ENCODE data around the gene HS3ST5.
A peak's percentile ranks its signal among the peaks of the same experiment; 100 is the strongest.
"Not testable (repeated sequence)": the region's sequence is repeated elsewhere in the genome, so short reads cannot be mapped to it uniquely, and the experiment has no call there.

The HS3ST5 gene

DNA sequence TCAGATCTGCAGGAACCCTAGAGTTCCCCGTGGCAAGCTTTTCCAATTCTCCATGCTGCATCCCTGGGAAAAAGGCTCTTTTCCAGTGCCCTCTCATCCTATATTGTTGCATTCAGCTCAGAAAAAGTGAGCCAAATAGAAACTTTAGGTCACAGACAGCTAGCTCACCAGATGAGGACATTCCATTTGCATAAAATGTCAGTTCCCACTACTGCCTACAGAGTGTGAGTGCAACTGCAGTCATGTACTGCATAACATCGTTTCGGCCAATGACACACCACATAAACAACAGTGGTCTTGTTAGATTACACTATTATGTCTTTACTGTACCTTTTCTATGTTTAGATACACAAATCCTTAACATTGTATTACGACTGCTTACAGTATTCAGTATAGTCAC, 8.6 kb downstream of the HS3ST5 start:
- no peak for DNase-seq (ENCODE audit: low read depth)

- DNase-seq (ENCODE audit: low read depth), result no peak
Measured at GRCh38 chr6:114327074-114327473, 15.7 kb downstream of the HS3ST5 start.

- DNase-seq (ENCODE audit: low read depth), result no peak
Measured at GRCh38 chr6:114323784-114324183, 19.0 kb downstream of the HS3ST5 start.

GRCh38 chr6:114319749-114320148, 23.1 kb downstream of the HS3ST5 start:
- DNase-seq (ENCODE audit: low read depth), result no peak

- no peak for DNase-seq (ENCODE audit: low read depth)
Measured at GRCh38 chr6:114315831-114316595, 26.8 kb downstream of the HS3ST5 start.

- DNase-seq (ENCODE audit: low read depth), result not testable (repeated sequence)
Measured at GRCh38 chr6:114313816-114314215, 29.0 kb downstream of the HS3ST5 start.

DNA sequence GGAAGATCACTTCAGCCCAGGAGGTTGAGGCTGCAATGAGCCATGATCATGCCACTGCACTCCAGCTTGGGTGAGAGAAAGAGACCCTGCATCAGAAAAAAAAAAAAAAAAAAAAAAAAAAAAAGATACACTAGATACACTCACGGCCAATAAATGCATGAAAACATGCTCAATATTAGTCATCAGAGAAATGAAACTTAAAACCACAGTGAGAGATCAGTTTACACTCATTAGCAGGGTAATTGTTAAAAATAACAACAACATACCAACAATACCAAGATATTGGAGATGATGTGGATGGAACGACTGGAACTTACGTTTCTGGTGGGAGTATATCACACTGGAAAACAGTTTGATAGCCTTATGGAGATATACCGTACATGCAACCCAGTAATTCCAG, 29.9 kb downstream of the HS3ST5 start:
- peak; percentile 7 for DNase-seq (ENCODE audit: low read depth)

DNA sequence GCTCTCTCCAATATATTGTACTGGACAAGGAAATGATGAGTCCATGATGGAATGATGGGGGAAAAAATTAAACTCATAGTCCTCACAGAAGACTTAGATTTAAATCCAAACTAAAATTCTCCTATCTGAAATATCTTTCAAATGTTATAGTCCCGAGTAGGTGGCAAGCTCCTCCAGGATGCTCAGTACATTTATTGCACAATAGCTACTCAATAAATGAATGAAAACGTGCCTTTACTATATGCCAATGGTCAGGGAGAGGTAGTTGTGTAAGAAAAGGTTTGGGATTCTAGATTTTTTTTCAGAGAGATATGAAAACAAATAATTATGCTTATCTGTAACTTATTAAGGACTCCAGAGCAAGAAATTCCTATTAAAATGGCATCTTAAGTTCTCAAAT, 32.8 kb downstream of the HS3ST5 start:
- DNase-seq (ENCODE audit: low read depth), result no peak

GRCh38 chr6:114304304-114304887, 38.4 kb downstream of the HS3ST5 start:
- peak; percentile 11 for DNase-seq (ENCODE audit: low read depth)

DNA sequence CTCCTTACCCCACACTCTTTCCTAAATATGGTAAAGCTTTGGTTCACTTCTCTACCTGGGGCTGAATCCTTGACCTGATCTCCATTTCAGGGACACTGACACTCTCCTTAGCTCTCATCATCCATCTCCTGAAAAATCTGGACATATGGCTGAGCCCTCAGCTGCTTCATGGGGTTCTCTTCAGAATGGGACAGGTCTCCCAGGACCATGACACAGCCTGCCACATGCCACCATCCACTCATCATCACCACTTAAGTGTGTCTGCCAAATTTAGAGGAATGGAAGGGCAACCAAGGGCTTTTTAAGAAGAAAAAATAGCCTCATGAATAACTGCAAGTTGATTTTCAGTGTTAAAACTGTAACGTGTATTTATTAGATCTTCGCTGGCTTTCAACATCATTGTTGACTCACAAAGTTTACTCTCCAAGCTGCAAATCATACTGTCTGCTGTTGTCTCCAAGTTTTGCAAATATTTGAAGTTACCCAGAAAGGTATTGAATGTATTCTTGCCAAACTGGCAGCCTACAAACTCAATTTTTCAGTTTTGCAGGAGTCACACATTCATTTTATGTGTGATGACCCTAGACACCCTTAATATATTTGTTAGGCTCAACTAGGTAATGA, 41.1 kb downstream of the HS3ST5 start:
- no peak for DNase-seq (ENCODE audit: low read depth)

GRCh38 chr6:114297135-114297534, 45.7 kb downstream of the HS3ST5 start:
- no peak for DNase-seq (ENCODE audit: low read depth)

GRCh38 chr6:114292431-114292830, 50.4 kb downstream of the HS3ST5 start:
- DNase-seq (ENCODE audit: low read depth), result no peak

GRCh38 chr6:114291428-114291827, 51.4 kb downstream of the HS3ST5 start:
- no peak for DNase-seq (ENCODE audit: low read depth)

DNA sequence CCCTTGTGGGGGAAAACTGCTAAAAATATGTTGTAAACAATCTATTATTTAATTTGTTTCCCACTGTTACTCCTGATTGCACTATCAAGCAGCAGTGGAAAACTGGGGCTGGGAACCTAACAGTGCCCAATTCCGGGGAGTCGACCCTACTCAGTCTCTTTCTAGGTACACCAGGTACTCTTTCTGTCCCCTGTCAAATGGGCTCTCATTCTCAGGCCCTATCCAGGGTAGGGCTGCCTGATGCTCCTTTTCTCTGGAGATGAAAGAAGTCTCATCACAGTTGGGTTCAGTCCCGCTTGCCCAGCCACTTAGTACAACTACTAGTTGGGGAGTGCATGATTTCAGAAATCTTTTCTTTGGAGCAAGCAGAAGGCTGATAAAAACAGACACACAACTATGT, 52.0 kb downstream of the HS3ST5 start:
- no peak for DNase-seq (ENCODE audit: low read depth)

DNA sequence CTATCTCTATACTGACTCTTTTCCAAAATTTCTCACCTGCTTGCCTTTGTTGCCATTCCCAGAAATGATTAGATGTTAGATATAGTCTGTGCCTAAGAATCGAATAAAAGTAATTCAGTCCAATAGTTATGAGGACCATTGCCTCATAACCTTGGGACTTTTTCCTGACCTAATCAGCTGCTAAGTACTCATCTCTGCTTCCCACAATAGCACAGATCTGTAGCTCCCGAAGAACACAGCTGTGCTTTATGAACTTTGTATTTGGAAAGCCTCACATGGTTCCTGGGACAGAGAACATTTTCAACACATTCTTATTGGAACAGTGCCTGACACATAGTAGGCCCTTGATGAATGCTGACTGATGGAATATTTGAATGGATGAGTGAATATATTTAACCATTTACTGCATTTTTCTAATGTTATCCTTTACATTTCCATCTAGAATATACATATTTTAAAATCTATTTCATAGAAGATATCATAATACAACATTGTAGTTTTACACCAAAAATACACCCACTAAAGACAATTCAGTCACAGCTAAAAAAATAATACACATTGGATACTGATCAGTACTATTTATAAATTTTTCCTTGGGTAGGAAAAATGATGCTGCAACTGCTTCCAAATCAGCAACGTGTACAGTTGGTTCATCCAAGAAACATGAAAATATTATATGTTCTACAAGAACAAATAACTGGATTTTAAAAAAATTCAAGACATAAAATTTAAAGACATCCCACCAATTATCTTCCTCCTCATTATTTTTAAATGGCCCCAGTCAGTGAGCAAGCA, 53.9 kb downstream of the HS3ST5 start:
- no peak for DNase-seq (ENCODE audit: low read depth)

GRCh38 chr6:114287461-114287860, 55.4 kb downstream of the HS3ST5 start:
- no peak for DNase-seq (ENCODE audit: low read depth)

GRCh38 chr6:114286211-114286610, 56.6 kb downstream of the HS3ST5 start:
- no peak for DNase-seq (ENCODE audit: low read depth)

- peak; percentile 35 for DNase-seq (ENCODE audit: low read depth)
Measured at GRCh38 chr6:114284281-114284680, 58.5 kb downstream of the HS3ST5 start.

GRCh38 chr6:114282292-114282691, 60.5 kb downstream of the HS3ST5 start:
- no peak for DNase-seq (ENCODE audit: low read depth)

DNA sequence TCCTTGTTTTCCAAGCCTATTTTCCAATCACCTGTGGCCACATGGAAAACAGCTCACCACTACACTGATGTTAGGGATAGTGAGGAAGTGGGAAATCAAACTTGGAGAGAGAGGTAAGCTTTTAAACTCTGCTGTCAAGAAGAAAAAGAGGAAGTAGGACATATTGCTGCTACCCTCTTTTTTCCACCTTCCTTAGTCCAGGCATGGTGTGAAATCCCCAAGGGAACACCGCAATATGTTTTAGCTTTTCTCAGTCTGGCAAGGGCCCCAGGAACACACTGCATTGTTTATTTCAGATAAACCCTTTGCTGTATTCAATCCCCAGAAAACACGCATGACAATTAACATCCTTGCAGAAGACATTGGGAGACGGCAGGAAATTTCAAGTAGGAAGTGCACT, 61.3 kb downstream of the HS3ST5 start:
- no peak for DNase-seq (ENCODE audit: low read depth)

- no peak for DNase-seq (ENCODE audit: low read depth)
Measured at GRCh38 chr6:114280239-114280982, 62.4 kb downstream of the HS3ST5 start.

- DNase-seq (ENCODE audit: low read depth), result no peak
Measured at GRCh38 chr6:114277220-114277619, 65.6 kb downstream of the HS3ST5 start.

Measured in HS-27A (cell line).